ENCODE data around the gene POLE4. TPM values are rescaled to one million over a fixed set of nuclear protein-coding genes. Genes with fewer than 3 reads are reported as not detected.

POLE4 gene
- total RNA-seq, 4 donors from 2014 or later = 22.3 to 49.5 (median 30.9) TPM

GRCh38 chr2:74984947-74985637 lies 26.6 kb downstream of the POLE4 start:
- DNase-seq (no peak), ATAC-seq (no peak)
- Histone ChIP-seq H3K27ac (no peak overlapping the region), H3K27me3 (no peaks in the 10 kb centered on the region), H3K36me3 (no peaks in the 10 kb centered on the region), H3K9me3 (no peaks in the 10 kb centered on the region), H3K4me3 (no peak overlapping the region), H3K4me1 (no peaks in the 10 kb centered on the region)
- intact Hi-C loops (cut with DNase I; ENCODE audit: low total_unique reads) = no loop called here
- no peak for TF ChIP-seq POLR2A (IDR thresholded peaks at IDR 0.05)
- no peak for TF ChIP-seq CTCF (IDR thresholded peaks at IDR 0.05 in 4 of 5, conservative IDR thresholded peaks at IDR 0.05 in 1 of 5)
- in situ Hi-C loops (cut with MboI; ENCODE audit: low sequenced_read_pairs in 4 of 4) = no loop called here

- ATAC-seq (no peak), DNase-seq (no peak)
- H3K36me3 ChIP-seq = no peaks in the 10 kb centered on the region
- H3K9me3 ChIP-seq = no peaks in the 10 kb centered on the region
- no peaks in the 10 kb centered on the region for H3K27me3 ChIP-seq
- no peaks in the 10 kb centered on the region for H3K4me1 ChIP-seq
- H3K27ac ChIP-seq = no peak overlapping the region
- TF ChIP-seq POLR2A (IDR thresholded peaks at IDR 0.05) (no peak), CTCF (IDR thresholded peaks at IDR 0.05 in 4 of 5, conservative IDR thresholded peaks at IDR 0.05 in 1 of 5) (no peak)
- intact Hi-C loops (cut with DNase I; ENCODE audit: low total_unique reads) = no loop called here
- in situ Hi-C loops (cut with MboI; ENCODE audit: low sequenced_read_pairs in 4 of 4) = no loop called here
- no peak overlapping the region for H3K4me3 ChIP-seq
Measured at GRCh38 chr2:74985978-74986609, 27.7 kb downstream of the POLE4 start.

GRCh38 chr2:74991977-74992376 lies 33.5 kb downstream of the POLE4 start:
- ATAC-seq = no peak
- TF ChIP-seq POLR2A (IDR thresholded peaks at IDR 0.05) = no peak
- TF ChIP-seq CTCF (IDR thresholded peaks at IDR 0.05 in 4 of 5, conservative IDR thresholded peaks at IDR 0.05 in 1 of 5) = no peak
- H3K36me3 ChIP-seq = no peaks in the 10 kb centered on the region
- DNase-seq = no peak
- no peak overlapping the region for H3K4me3 ChIP-seq
- H3K27me3 ChIP-seq = no peaks in the 10 kb centered on the region
- H3K9me3 ChIP-seq = no peaks in the 10 kb centered on the region
- no peak overlapping the region for H3K27ac ChIP-seq
- in situ Hi-C loops (cut with MboI; ENCODE audit: low sequenced_read_pairs in 4 of 4) (no loop called here), intact Hi-C loops (cut with DNase I; ENCODE audit: low total_unique reads) (no loop called here)
- H3K4me1 ChIP-seq = no peaks in the 10 kb centered on the region

GRCh38 chr2:74999468-74999867 lies 41.0 kb downstream of the POLE4 start:
- TF ChIP-seq POLR2A (IDR thresholded peaks at IDR 0.05) (no peak), CTCF (IDR thresholded peaks at IDR 0.05 in 4 of 5, conservative IDR thresholded peaks at IDR 0.05 in 1 of 5) (no peak)
- Histone ChIP-seq H3K4me1 (no peaks in the 10 kb centered on the region), H3K9me3 (no peaks in the 10 kb centered on the region), H3K27ac (no peak overlapping the region), H3K27me3 (no peaks in the 10 kb centered on the region), H3K4me3 (no peak overlapping the region), H3K36me3 (no peaks in the 10 kb centered on the region)
- DNase-seq (no peak), ATAC-seq (no peak)
- intact Hi-C loops (cut with DNase I; ENCODE audit: low total_unique reads) (no loop called here), in situ Hi-C loops (cut with MboI; ENCODE audit: low sequenced_read_pairs in 4 of 4) (no loop called here)
